Small intestine (tissue), 7 donors: ENCODE results near the gene ATP5PB. TPM values are rescaled to one million over a fixed set of nuclear protein-coding genes. Genes with fewer than 3 reads are reported as not detected.
A peak's percentile ranks its signal among the peaks of the same experiment; 100 is the strongest.

ENCODE experiments used
- DNase-seq, 2 donors: peaks; one replicate each; pipeline versions ENCODE4 v3.0.0 to v3.0.0-alpha.2; 2013
- FAIRE-seq: peaks from 2 replicates; lab custom pipeline; 2012; peaks lifted over from hg19 to GRCh38; lab: Jason Lieb, UNC
- H3K27ac ChIP-seq, 3 donors: one replicate each; pipeline ENCODE4 v1.5.1; 2013; ENCODE audit warnings: low read length in 2 of 3, mild to moderate bottlenecking in 2 of 3, control low read depth in 1 of 3, inconsistent platforms in 1 of 3, low read depth in 1 of 3, moderate library complexity in 1 of 3
- H3K27me3 ChIP-seq, 3 donors: one replicate each; pipeline ENCODE4 v1.6.1; 2013; ENCODE audit warnings: low read length in 3 of 3, inconsistent platforms in 1 of 3; ENCODE audit not compliant: control insufficient read depth in 3 of 3, insufficient read depth in 3 of 3
- H3K36me3 ChIP-seq, 3 donors: one replicate each; pipeline ENCODE4 v1.6.1; 2013; ENCODE audit warnings: low read length in 3 of 3, inconsistent platforms in 1 of 3, low read depth in 1 of 3, mild to moderate bottlenecking in 1 of 3, moderate library complexity in 1 of 3; ENCODE audit not compliant: control insufficient read depth in 3 of 3, insufficient read depth in 2 of 3
- H3K4me1 ChIP-seq, 3 donors: one replicate each; pipeline ENCODE4 v1.6.1; 2013; ENCODE audit warnings: low read length in 2 of 3, inconsistent platforms in 1 of 3, low read depth in 1 of 3, mild to moderate bottlenecking in 1 of 3, moderate library complexity in 1 of 3; ENCODE audit not compliant: control insufficient read depth in 3 of 3, insufficient read depth in 2 of 3
- H3K4me3 ChIP-seq, 3 donors: one replicate each; pipeline ENCODE4 v1.5.1; 2013; ENCODE audit warnings: low read length in 3 of 3, control low read depth in 1 of 3, inconsistent platforms in 1 of 3, low read depth in 1 of 3, mild to moderate bottlenecking in 1 of 3, moderate library complexity in 1 of 3
- H3K9me3 ChIP-seq, 2 donors: one replicate each; pipeline ENCODE4 v1.6.1; 2013; ENCODE audit warnings: low read depth in 1 of 2, low read length in 1 of 2; ENCODE audit not compliant: control insufficient read depth in 2 of 2, insufficient read depth in 1 of 2
- WGBS, 3 donors: extraction: QIAGEN DNeasy Blood & Tissue Kit; methylation state at CpG; one replicate each; pipeline ENCODE4 v1.1.7; 2013; 5-methylcytosine and 5-hydroxymethylcytosine counted together
- polyA plus RNA-seq, 4 donors: library from polyadenylated mRNA; stranded (reverse) in 3 of 4; unstranded in 1 of 4; fragments of 200-250 nt in 3 of 4; fragments of 120-200 nt in 1 of 4; gene quantifications; one replicate each; pipeline versions ENCODE4 v1.2.1 to v1.2.3, GENCODE V29; 2013
- donor health status: healthy with polysubstance abuse.
- donor health status: control.
- donor health status: control.
- donor health status: Bipolar disorder and iron deficiency.
- donor health status: healthy.

ATP5PB gene
- polyA plus RNA-seq, 4 donors: 334 to 589 (median 509) TPM

DNA sequence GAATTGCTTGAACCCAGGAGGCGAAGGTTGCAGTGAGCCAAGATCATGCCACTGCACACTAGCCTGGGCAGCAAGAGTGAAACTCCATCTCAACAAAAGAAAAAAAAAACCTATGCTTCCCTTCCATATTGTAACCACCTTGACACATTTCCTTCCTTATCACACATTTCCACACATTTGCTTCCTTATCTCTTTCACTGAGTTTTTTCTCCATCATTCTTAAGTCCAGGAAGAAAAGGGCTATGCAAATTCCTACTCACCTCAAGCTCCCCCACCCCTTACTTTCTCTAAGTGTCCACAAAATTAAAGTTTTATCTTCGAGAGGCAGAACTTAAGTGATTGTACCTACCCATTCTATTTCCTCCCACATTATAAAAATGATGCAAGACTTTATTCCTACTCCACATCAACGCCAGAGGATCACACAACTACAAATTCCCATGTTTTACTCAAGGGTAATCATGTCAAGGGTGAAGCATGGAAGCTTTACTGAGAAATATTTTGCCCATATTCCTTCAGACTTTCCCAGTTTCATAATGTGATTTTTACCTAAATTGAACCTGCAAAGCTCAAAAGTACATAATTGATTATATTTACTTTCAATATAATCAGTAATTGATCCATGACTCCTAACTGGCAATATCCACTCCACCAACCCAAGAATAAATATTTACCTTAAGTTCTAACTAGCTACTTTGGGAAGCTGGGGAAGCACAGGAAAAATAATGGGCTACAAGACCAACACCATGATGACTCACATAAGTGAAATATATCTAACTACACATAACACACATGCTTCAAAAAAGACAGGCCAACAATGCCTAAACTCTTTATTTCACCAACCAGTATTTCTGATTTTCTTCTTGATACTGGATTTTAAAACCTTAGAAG, 9.6 kb upstream of the ATP5PB start:
- no peaks in the 10 kb centered on the region for H3K4me1 ChIP-seq
- no peak overlapping the region for H3K4me3 ChIP-seq
- H3K36me3 ChIP-seq: peaks cover 21 to 34% (median 25%) of the 10 kb centered on the region in 3 donors
- no peaks in the 10 kb centered on the region for H3K9me3 ChIP-seq
- no peaks in the 10 kb centered on the region for H3K27me3 ChIP-seq
- no peak overlapping the region for H3K27ac ChIP-seq
- 84 to 91% (median 88%) methylated on average over 3 of the region's 3 CpGs for WGBS, 3 donors
- no peak for DNase-seq
- no peak for FAIRE-seq

DNA sequence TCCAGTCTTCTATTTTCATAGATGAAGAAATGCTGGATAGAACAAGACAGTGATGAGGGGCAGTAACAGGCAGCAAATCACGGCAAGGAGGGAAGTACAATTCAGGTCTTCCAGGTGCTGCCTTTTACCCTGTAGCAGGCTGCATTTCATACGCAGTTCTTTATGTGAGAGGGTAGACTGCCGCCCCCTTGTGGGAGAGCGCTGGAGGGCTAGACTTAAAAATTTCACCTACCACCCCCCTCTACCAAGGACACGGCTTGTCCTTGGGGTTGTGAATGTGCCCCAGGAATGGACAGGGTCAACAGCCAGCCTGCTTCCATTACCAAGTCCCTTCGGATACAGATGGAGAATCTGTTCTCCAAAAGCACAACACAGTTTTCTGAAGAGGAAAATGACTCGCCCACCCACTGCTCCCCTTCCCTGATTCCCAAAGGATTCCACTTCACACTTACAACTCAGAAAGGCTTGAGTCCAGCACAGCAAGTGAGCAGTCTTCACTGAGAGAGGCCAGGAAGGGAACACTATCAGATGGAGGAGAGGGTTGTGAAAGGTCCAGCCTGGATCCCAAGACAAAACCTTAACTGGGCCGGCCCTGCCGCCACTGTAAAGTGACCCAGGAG, 7.6 kb upstream of the ATP5PB start:
- H3K36me3 ChIP-seq: peaks cover 21 to 38% (median 25%) of the 10 kb centered on the region in 3 donors
- FAIRE-seq (no peak), DNase-seq (peak; percentile 16 to 39)
- H3K4me1 ChIP-seq: peaks cover 2 to 10% (median 2%) of the 10 kb centered on the region in 3 donors
- no peaks in the 10 kb centered on the region for H3K27me3 ChIP-seq
- no peak overlapping the region for H3K4me3 ChIP-seq
- WGBS, 3 donors: 53 to 61% (median 59%) methylated on average over 9 of the region's 9 CpGs
- H3K9me3 ChIP-seq: no peaks in the 10 kb centered on the region
- no peak overlapping the region for H3K27ac ChIP-seq

DNA sequence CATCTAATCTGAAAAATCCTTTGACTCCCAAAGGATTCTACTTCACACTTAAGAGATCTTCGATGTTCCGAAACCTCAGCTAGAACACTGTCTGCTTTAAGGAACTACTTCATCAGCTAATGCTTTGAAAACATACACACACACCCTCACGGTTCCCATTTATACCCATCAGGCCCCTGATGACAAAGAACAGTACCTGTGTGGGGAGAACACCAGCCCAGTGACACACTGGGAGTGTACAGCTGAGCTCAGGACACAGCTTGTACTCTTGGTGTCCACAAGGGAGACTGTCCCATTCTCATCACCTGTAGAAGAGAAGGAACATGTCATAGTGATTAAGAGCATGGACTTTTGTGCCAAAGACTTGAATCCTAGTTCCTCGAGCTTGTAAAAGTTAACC, 6.8 kb upstream of the ATP5PB start:
- Histone ChIP-seq H3K36me3 (peaks cover 21 to 36% (median 25%) of the 10 kb centered on the region in 3 donors), H3K27ac (no peak overlapping the region), H3K4me3 (no peak overlapping the region), H3K9me3 (no peaks in the 10 kb centered on the region), H3K4me1 (peaks cover 2 to 10% (median 5%) of the 10 kb centered on the region in 3 donors), H3K27me3 (no peaks in the 10 kb centered on the region)
- 81 to 86% (median 82%) methylated on average over 4 of the region's 4 CpGs for WGBS, 3 donors
- DNase-seq (no peak), FAIRE-seq (no peak)

DNA sequence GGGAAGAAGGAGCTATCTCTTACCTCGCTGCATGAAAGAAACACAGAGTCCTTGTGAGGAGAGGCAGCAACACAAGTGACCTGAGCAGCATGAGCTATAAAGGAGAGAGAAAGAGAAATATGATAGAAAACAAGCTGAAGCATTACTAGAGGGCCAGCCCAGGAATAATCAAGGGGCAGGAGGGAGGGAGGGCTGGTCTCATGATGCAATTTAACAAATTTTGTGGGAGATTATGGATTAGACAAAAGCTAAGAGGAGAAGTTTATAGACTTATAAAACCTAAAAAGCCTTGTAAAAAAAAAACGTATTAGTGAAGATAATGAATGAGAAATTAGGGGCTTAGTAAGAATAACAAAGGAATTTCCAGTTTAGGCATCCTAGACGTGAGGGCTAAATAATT, 5.2 kb upstream of the ATP5PB start:
- H3K9me3 ChIP-seq: no peaks in the 10 kb centered on the region
- peaks cover 2 to 10% (median 9%) of the 10 kb centered on the region in 3 donors for H3K4me1 ChIP-seq
- FAIRE-seq: no peak
- WGBS, 3 donors: 67 to 86% (median 74%) methylated on average over 3 of the region's 3 CpGs
- no peak overlapping the region for H3K27ac ChIP-seq
- H3K36me3 ChIP-seq: peaks cover 19 to 36% (median 21%) of the 10 kb centered on the region in 3 donors
- DNase-seq: no peak
- no peak overlapping the region for H3K4me3 ChIP-seq
- no peaks in the 10 kb centered on the region for H3K27me3 ChIP-seq

DNA sequence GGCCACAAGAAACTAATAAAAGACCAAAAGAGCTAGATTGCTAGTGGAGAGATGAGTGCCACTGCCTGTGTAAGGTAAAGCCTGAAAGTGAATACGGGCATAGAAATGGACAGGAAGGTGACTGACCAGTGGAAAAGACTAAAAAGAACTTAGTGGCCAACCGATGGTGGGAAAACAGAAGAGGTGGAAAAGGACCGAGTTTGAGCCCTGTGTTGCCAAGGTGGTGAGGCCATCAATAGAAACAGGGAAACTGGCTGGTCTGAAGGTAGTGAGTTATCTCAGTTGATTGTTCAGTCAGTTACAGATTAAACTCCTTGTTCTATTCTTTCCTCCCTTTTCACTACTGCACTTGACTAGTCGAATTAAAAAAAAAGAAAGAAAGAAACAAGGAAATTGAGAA, 2.7 kb upstream of the ATP5PB start:
- H3K27ac ChIP-seq: peak overlapping the region in 1 of 3 donors; percentile 65
- no peak overlapping the region for H3K4me3 ChIP-seq
- FAIRE-seq: no peak

DNA sequence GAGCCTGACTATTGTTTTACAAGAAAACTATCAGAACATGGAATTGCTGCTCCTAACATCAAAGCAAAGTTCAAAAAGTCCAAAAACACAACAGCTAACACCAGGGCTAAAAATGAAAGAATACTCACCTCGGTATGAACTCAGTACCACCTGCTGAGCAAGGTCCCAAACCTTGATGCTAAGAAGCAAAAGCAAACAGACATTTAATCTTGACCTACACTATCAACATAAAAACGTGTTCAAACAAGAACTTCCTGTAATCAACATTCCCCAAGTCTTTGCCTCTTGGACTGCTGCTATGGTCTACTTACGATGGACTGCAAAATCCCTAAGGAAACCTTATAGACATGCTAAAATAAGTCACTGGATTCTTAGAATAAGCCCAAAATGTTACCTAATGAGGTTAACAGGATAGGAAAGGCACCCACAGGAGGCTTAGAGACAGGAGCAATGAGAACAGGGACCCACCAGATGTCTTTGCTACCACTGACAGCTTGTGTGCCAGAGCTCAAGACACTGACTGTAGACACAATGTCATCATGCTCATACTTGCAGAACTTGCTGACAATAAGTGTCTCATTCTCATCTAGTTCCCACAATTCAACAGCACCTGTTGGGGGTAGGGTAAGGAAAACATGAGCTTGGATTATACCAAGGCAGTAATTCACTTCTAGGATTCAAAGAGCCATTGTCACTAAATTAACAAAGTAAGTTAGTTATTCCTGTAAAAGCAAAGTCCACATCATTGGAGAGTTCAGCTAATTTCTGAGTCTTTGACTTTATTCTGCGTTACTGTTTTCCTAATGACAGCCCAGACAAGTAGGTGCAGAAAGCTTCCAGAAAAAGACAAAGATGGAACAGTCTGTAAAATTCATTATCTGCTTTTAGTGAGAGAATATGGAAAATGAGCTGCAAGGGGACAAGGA, 2.0 kb upstream of the ATP5PB start:
- Histone ChIP-seq H3K36me3 (peaks cover 9 to 21% (median 9%) of the 10 kb centered on the region in 3 donors), H3K4me3 (peak overlapping the region in 1 of 3 donors; percentile 82), H3K9me3 (no peaks in the 10 kb centered on the region), H3K4me1 (peaks cover 2 to 20% (median 18%) of the 10 kb centered on the region in 3 donors), H3K27me3 (no peaks in the 10 kb centered on the region), H3K27ac (peak overlapping the region in 1 of 3 donors; percentile 65)
- FAIRE-seq (no peak), DNase-seq (peak; percentile 55 to 76)
- WGBS, 3 donors: 14 to 47% (median 32%) methylated on average over 4 of the region's 4 CpGs

More for the DNA sequence above, 2.7 kb upstream of the ATP5PB start:
- H3K36me3 ChIP-seq: peaks cover 9 to 24% (median 13%) of the 10 kb centered on the region in 3 donors
- no peak for DNase-seq
- peaks cover 2 to 20% (median 18%) of the 10 kb centered on the region in 3 donors for H3K4me1 ChIP-seq
- no peaks in the 10 kb centered on the region for H3K9me3 ChIP-seq
- WGBS, 3 donors: 20 to 71% (median 36%) methylated on average over 4 of the region's 4 CpGs
- H3K27me3 ChIP-seq: no peaks in the 10 kb centered on the region

DNA sequence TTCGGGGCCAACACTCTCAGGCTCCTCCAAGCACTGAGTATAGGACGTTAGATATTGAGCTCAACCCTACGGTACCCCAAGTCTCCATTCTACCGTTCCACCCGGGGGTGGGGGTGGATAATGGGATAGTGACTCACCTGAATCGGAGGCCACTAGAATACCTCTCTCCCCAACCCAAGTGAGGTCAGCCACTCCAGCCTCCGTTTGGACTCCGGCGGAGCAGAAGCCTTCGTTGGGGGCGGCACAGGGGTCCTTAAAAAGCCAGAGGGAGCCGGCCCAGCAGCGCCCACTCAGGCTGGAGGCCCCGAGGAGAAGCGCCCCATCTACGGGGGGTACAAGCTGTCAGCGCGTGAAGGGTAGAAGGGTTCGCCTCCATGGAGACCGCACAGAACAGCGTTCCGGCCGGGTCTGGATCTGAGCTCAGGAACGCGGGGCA, 764 bp upstream of the ATP5PB start:
- peaks cover 2 to 14% (median 5%) of the 10 kb centered on the region in 3 donors for H3K36me3 ChIP-seq
- peak overlapping the region; percentile 74 to 82 (median 81) for H3K4me3 ChIP-seq
- DNase-seq: no peak
- H3K27ac ChIP-seq: peak overlapping the region; percentile 38 to 69 (median 65)
- H3K27me3 ChIP-seq: no peaks in the 10 kb centered on the region
- no peaks in the 10 kb centered on the region for H3K9me3 ChIP-seq
- no peak for FAIRE-seq
- H3K4me1 ChIP-seq: peaks cover 4 to 20% (median 18%) of the 10 kb centered on the region in 3 donors
- 0 to 1% (median 1%) methylated on average over 25 of the region's 25 CpGs for WGBS, 3 donors
